Heart right ventricle (tissue), 16 donors: ENCODE measurements around the gene DST. TPM values are rescaled to one million over a fixed set of nuclear protein-coding genes. Genes with fewer than 3 reads are reported as not detected.
"Not testable (repeated sequence)": the region's sequence is repeated elsewhere in the genome, so short reads cannot be mapped to it uniquely, and the experiment has no call there.

ENCODE experiments used
- ATAC-seq, 8 donors: fragments of 200-7000 bp; cut with Tn5 transposase; one replicate each; pipeline ENCODE4 v1.9.1; 2020; ENCODE audit warnings: mild to moderate bottlenecking in 8 of 8, moderate library complexity in 8 of 8, moderate number of reproducible peaks in 1 of 8
- DNase-seq, 2 donors: peaks; one replicate each; pipeline ENCODE4 v3.0.0-alpha.2; 2020
- H3K27ac ChIP-seq, 10 donors: fragments of 200-600 bp; sonication (generic) in 2 of 10; one replicate each; pipeline versions ENCODE4 v1.5.0 to v1.8.0; 2020 to 2022; ENCODE audit warnings: mild to moderate bottlenecking in 3 of 10
- H3K27me3 ChIP-seq, 7 donors: fragments of 200-600 bp; one replicate each; pipeline ENCODE4 v1.8.0; 2021 to 2022; ENCODE audit warnings: mild to moderate bottlenecking in 2 of 7
- H3K36me3 ChIP-seq, 9 donors: fragments of 200-600 bp; sonication (generic) in 1 of 9; one replicate each; pipeline versions ENCODE4 v1.5.0 to v1.8.0; 2020 to 2022; ENCODE audit warnings: mild to moderate bottlenecking in 2 of 9
- H3K4me1 ChIP-seq, 9 donors: fragments of 200-600 bp; sonication (generic) in 1 of 9; one replicate each; pipeline versions ENCODE4 v1.5.0 to v1.8.0; 2020 to 2022; ENCODE audit warnings: mild to moderate bottlenecking in 4 of 9
- H3K4me3 ChIP-seq, 10 donors: fragments of 200-600 bp; sonication (generic) in 2 of 10; one replicate each; pipeline versions ENCODE4 v1.5.0 to v1.8.0; 2020 to 2022; ENCODE audit warnings: mild to moderate bottlenecking in 7 of 10, moderate library complexity in 2 of 10
- H3K9me3 ChIP-seq, 11 donors: fragments of 200-600 bp in 10 of 11; sonication (generic) in 2 of 11; one replicate each; pipeline versions ENCODE4 v1.5.0 to v1.8.0; 2013 to 2022; ENCODE audit warnings: mild to moderate bottlenecking in 2 of 11, control low read depth in 1 of 11, moderate library complexity in 1 of 11
- CTCF ChIP-seq, 9 donors: fragments of 200-600 bp; sonication (generic) in 2 of 9; IDR thresholded peaks; one replicate each; pipeline versions ENCODE4 v1.5.0 to v1.8.0; 2021 to 2022; ENCODE audit warnings: antibody characterized with exemption in 9 of 9, mild to moderate bottlenecking in 5 of 9, moderate library complexity in 1 of 9
- WGBS, 2 donors: extraction: QIAGEN DNeasy Blood & Tissue Kit; methylation state at CpG; one replicate each; pipeline ENCODE4 v1.1.7; 2013; ENCODE audit warnings: inconsistent platforms in 1 of 2; 5-methylcytosine and 5-hydroxymethylcytosine counted together
- intact Hi-C, 10 donors: fragments of 100-400 bp; cut with DNase I; formaldehyde crosslinking; loops; one replicate each; pipeline versions ENCODE4 v1.11.1 to v1.14.2; 2022
- polyA plus RNA-seq, 2 donors: library from polyadenylated mRNA; stranded (reverse); fragments of 200-250 nt; gene quantifications; one replicate each; pipeline ENCODE4 v1.2.3, GENCODE V29; 2013
- total RNA-seq, 10 donors: library from RNA; stranded (reverse); fragmentation: NEBNext Ultra II Directional in 3 of 10; extraction: Animal tissue kit (Norgen Biotek cat#: 25700) in 3 of 10; gene quantifications; one replicate each; pipeline versions ENCODE4 v1.2.1 to v1.2.4, GENCODE V29; 2021 to 2023
- donor health status: Arrhythmogenic right ventricular cardiomyopathy.
- donor health status: ischemic (EF 13 %, LVEDD 7.1; RV severe dilation, severe dysfunction).
- donor health status: healthy with polysubstance abuse.
- donor health status: DM: no; HTN: yes; CAD: no.
- donor health status: DM: no; HTN: no; CAD: no.
- donor health status: ischemic (EF 25% LVEDD 6.9; RV normal size, moderate dysfunction).
- donor health status: ischemic (EF 25% LVEDD 5.7; RV mildly dilated, moderate dysfunction).
- donor health status: healthy.
- donor health status: DM: yes; HTN: yes; CAD: no.
- donor health status: Ischemic cardiomyopathy.
- donor health status: ischemic (EF 35%, LVEDD 5.7; RV mildly dilated, moderate dysfunction).
- donor health status: nonischemic (EF 11% LVEDD 7.7; RV severe dilation, severe dysfunction).
- donor health status: DM: yes; HTN: yes; CAD: no.
- donor health status: PGD.
- donor health status: ischemic (EF 29% LVEDD 5.4; RV normal size, mild dysfunction).
- donor health status: nonischemic (EF 23%, LVEDD 6.1; RV moderate dilation, normal function).

The DST gene
- total and polyA plus RNA-seq, 12 donors, result 103 to 619 (median 433) TPM

- Histone ChIP-seq H3K4me1 (peaks cover 0 to 28% (median 6%) of the 10 kb centered on the region in 9 donors), H3K36me3 (peaks cover 0 to 99% (median 43%) of the 10 kb centered on the region in 9 donors), H3K27me3 (no peaks in the 10 kb centered on the region), H3K27ac (peak overlapping the region in 4 of 10 donors; percentile 0 to 38 (median 10)), H3K4me3 (no peak overlapping the region), H3K9me3 (no peaks in the 10 kb centered on the region)
- no peak for TF ChIP-seq CTCF (IDR thresholded peaks at IDR 0.05)
- peak in 1 of 8 donors; percentile 22 for ATAC-seq
- no peak for DNase-seq
- intact Hi-C loops, result loop anchor here in 1 of 10 donors (2.0 kb wide), 1 partner anchor 50 kb away; no protein-coding TSS in a partner anchor
Observed at GRCh38 chr6:56499095-56499494, 143.6 kb downstream of the DST start.

GRCh38 chr6:56497691-56498090 lies 145.0 kb downstream of the DST start:
- DNase-seq, result no peak
- peaks cover 0 to 30% (median 8%) of the 10 kb centered on the region in 9 donors for H3K4me1 ChIP-seq
- H3K27ac ChIP-seq, result peak overlapping the region in 1 of 10 donors; percentile 19
- no peak for ATAC-seq
- peaks cover 0 to 100% (median 38%) of the 10 kb centered on the region in 9 donors for H3K36me3 ChIP-seq
- H3K4me3 ChIP-seq, result no peak overlapping the region
- no peak for TF ChIP-seq CTCF (IDR thresholded peaks at IDR 0.05)
- no peaks in the 10 kb centered on the region for H3K9me3 ChIP-seq
- WGBS, 2 donors, result 67 to 69% methylated on average over 3 of the region's 3 CpGs
- intact Hi-C loops, result loop anchor here in 1 of 10 donors (2.0 kb wide), 1 partner anchor 51 kb away; no protein-coding TSS in a partner anchor
- H3K27me3 ChIP-seq, result no peaks in the 10 kb centered on the region

GRCh38 chr6:56497240-56497639 lies 145.4 kb downstream of the DST start:
- DNase-seq (no peak), ATAC-seq (no peak)
- 98% methylated on average over 7 of the region's 7 CpGs for WGBS, 2 donors
- H3K9me3 ChIP-seq, result no peaks in the 10 kb centered on the region
- H3K27me3 ChIP-seq, result no peaks in the 10 kb centered on the region
- peaks cover 0 to 100% (median 38%) of the 10 kb centered on the region in 9 donors for H3K36me3 ChIP-seq
- peaks cover 0 to 34% (median 11%) of the 10 kb centered on the region in 9 donors for H3K4me1 ChIP-seq
- TF ChIP-seq CTCF (IDR thresholded peaks at IDR 0.05), result no peak
- intact Hi-C loops, result no loop called here
- no peak overlapping the region for H3K4me3 ChIP-seq
- peak overlapping the region in 1 of 10 donors; percentile 19 for H3K27ac ChIP-seq

DNA sequence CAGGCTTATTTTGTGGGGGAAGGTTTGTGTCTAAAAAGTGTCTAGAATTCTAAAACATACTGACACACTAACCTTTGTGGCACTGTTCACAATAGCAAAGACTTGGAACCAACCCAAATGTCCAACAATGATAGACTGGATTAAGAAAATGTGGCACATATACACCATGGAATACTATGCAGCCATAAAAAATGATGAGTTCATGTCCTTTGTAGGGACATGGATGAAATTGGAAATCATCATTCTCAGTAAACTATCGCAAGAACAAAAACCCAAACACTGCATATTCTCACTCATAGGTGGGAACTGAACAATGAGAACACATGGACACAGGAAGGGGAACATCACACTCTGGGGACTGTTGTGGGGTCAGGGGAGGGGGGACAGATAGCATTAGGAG lies 146.0 kb downstream of the DST start:
- H3K4me3 ChIP-seq, H3K27ac ChIP-seq, ATAC-seq, intact Hi-C loops, DNase-seq, H3K27me3 ChIP-seq, H3K9me3 ChIP-seq: not testable (repeated sequence)
- peaks cover 0 to 100% (median 44%) of the 10 kb centered on the region in 9 donors for H3K36me3 ChIP-seq
- peaks cover 0 to 34% (median 13%) of the 10 kb centered on the region in 9 donors for H3K4me1 ChIP-seq
- WGBS, 2 donors, result 100% methylated on average over 1 of the region's 1 CpG; no CpG with 5 or more reads in 1 of the 2 donors

DNA sequence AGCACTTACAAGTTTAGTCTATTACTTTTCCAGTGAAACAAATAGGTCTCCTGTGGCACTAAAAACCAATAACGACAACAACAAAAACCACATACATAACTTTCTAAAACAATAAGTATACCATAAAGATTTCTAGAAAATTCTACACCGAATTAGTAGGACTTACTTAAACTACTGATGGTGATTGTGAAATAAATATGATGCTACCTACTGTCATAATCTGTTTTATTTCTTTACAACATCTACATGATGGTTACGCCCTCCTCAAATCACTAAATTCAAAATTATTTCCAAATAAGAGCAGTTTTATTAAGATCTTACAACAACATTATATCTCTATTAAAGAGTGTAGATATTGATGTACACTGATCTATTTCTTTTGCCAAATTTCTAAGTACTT lies 147.0 kb downstream of the DST start:
- H3K36me3 ChIP-seq, result peaks cover 0 to 100% (median 38%) of the 10 kb centered on the region in 9 donors
- H3K27ac ChIP-seq, result peak overlapping the region in 1 of 10 donors; percentile 6
- no peak overlapping the region for H3K4me3 ChIP-seq
- 90 to 91% methylated on average over 3 of the region's 3 CpGs for WGBS, 2 donors
- intact Hi-C loops, result no loop called here
- DNase-seq (no peak), ATAC-seq (no peak)
- no peak for TF ChIP-seq CTCF (IDR thresholded peaks at IDR 0.05)
- no peaks in the 10 kb centered on the region for H3K27me3 ChIP-seq
- no peaks in the 10 kb centered on the region for H3K9me3 ChIP-seq
- peaks cover 0 to 35% (median 13%) of the 10 kb centered on the region in 9 donors for H3K4me1 ChIP-seq
